GM19035 (cell line): ENCODE results near the gene ARCN1.

Source experiments
- ATAC-seq: cut with Tn5 transposase; IDR thresholded peaks from one replicate; pipeline ENCODE4 v1.9.1; 2021; ENCODE audit not compliant: unreplicated experiment

ARCN1 gene

GRCh38 chr11:118572061-118572980 lies at the start of gene ARCN1:
Gene ARCN1, plus strand, starts transcription at chr11:118572409. Its CDS starts 139 bp downstream, at chr11:118572548.
- peak; percentile 79 for ATAC-seq

- ATAC-seq, result no peak
Observed at GRCh38 chr11:118522571-118523072, 49.6 kb upstream of the ARCN1 start.

- no peak for ATAC-seq
Observed at GRCh38 chr11:118524356-118524755, 47.9 kb upstream of the ARCN1 start.

GRCh38 chr11:118524757-118525470 lies 47.3 kb upstream of the ARCN1 start:
- no peak for ATAC-seq

GRCh38 chr11:118526688-118527087 lies 45.5 kb upstream of the ARCN1 start:
- no peak for ATAC-seq

GRCh38 chr11:118527109-118527508 lies 45.1 kb upstream of the ARCN1 start, which contains the start of gene TTC36:
Gene TTC36, plus strand, starts transcription at chr11:118527474. Its CDS starts 21 bp downstream, at chr11:118527495.
- ATAC-seq, result no peak

GRCh38 chr11:118528511-118528910 lies 43.7 kb upstream of the ARCN1 start:
- no peak for ATAC-seq

GRCh38 chr11:118529584-118530175 lies 42.5 kb upstream of the ARCN1 start:
- no peak for ATAC-seq

GRCh38 chr11:118530180-118530682 lies 42.0 kb upstream of the ARCN1 start:
- ATAC-seq, result peak; percentile 5

GRCh38 chr11:118530683-118531596 lies 41.3 kb upstream of the ARCN1 start, which contains the start of gene TMEM25:
Gene TMEM25, plus strand, starts transcription at chr11:118531192. Its CDS starts 610 bp downstream, at chr11:118531802.
- peak; percentile 75 for ATAC-seq

- no peak for ATAC-seq
Observed at GRCh38 chr11:118531597-118532084, 40.6 kb upstream of the ARCN1 start.

- ATAC-seq, result no peak
Observed at GRCh38 chr11:118532091-118532490, 40.1 kb upstream of the ARCN1 start.

- ATAC-seq, result no peak
Observed at GRCh38 chr11:118532852-118533768, 39.1 kb upstream of the ARCN1 start.

- no peak for ATAC-seq
Observed at GRCh38 chr11:118533769-118534729, 38.2 kb upstream of the ARCN1 start.

GRCh38 chr11:118535261-118535660 lies 36.9 kb upstream of the ARCN1 start:
- ATAC-seq, result no peak

- no peak for ATAC-seq
Observed at GRCh38 chr11:118536726-118537125, 35.5 kb upstream of the ARCN1 start.

GRCh38 chr11:118537409-118537980 lies 34.7 kb upstream of the ARCN1 start:
- no peak for ATAC-seq
